K562 (cell line): ENCODE data around the gene SMIM3. TPM values are rescaled to one million over a fixed set of nuclear protein-coding genes. Genes with fewer than 3 reads are reported as not detected.

ENCODE experiments used
- ARNT ChIP-seq, 2 experiments: fragments of 450-650 bp; IDR thresholded peaks; 2 replicates each; pipeline ENCODE4 v1.6.1; 2016; ENCODE audit warnings: mild to moderate bottlenecking in 1 of 2
- BRF2 ChIP-seq: IDR thresholded peaks from 3 replicates; pipeline ENCODE4 v1.6.1; 2011; ENCODE audit warnings: borderline replicate concordance, mild to moderate bottlenecking; ENCODE audit not compliant: insufficient read length, insufficient read depth
- CCAR2 ChIP-seq: fragments of 200-400 bp; formaldehyde crosslinking; IDR thresholded peaks from 2 replicates; pipeline ENCODE4 v1.6.1; 2017; ENCODE audit warnings: mild to moderate bottlenecking, low read depth, low read length
- CREB1 ChIP-seq, 2 experiments: sonication (generic) in 1 of 2; formaldehyde crosslinking in 1 of 2; IDR thresholded peaks; 2 replicates each; pipeline versions ENCODE4 v1.6.1 to v1.8.0; 2012 to 2022; ENCODE audit warnings: inconsistent platforms in 1 of 2, mild to moderate bottlenecking in 1 of 2, missing genetic modification reagents in 1 of 2, moderate library complexity in 1 of 2
- E2F1 ChIP-seq: sonication (generic); formaldehyde crosslinking; IDR thresholded peaks from 2 replicates; pipeline ENCODE4 v1.8.1; 2023; ENCODE audit warnings: mild to moderate bottlenecking, missing genetic modification reagents, moderate library complexity
- E2F3 ChIP-seq: fragments of 250-450 bp; sonication (Bioruptor Pico); IDR thresholded peaks from 2 replicates; pipeline ENCODE4 v1.4.0; 2020; ENCODE audit warnings: mild to moderate bottlenecking
- HCFC1 ChIP-seq: IDR thresholded peaks from 2 replicates; pipeline ENCODE4 v1.6.1; 2012; ENCODE audit warnings: low read depth, low read length, improper control_type of control experiment
- HLTF ChIP-seq: fragments of 450-650 bp; IDR thresholded peaks from 2 replicates; pipeline ENCODE4 v1.6.1; 2016
- KDM4B ChIP-seq, 2 experiments: fragments of 450-650 bp in 1 of 2; sonication (generic) in 1 of 2; IDR thresholded peaks; 2 replicates each; pipeline ENCODE4 v1.6.1; 2016 to 2017; ENCODE audit warnings: borderline replicate concordance in 2 of 2, antibody characterized with exemption in 1 of 2, low read depth in 1 of 2, mild to moderate bottlenecking in 1 of 2
- MAX ChIP-seq: sonication (generic); formaldehyde crosslinking; IDR thresholded peaks from 2 replicates; pipeline ENCODE4 v1.9.0; 2022; ENCODE audit warnings: mild to moderate bottlenecking, missing genetic modification reagents
- MCM7 ChIP-seq, 2 experiments: fragments of 450-650 bp; IDR thresholded peaks; 2 replicates each; pipeline ENCODE4 v1.6.1; 2016 to 2018
- NFE2 ChIP-seq: IDR thresholded peaks from 2 replicates; pipeline ENCODE4 v1.6.1; 2014; ENCODE audit warnings: antibody characterized with exemption, low read depth
- PHB2 ChIP-seq: fragments of 450-650 bp; IDR thresholded peaks from 2 replicates; pipeline ENCODE4 v1.6.1; 2017; ENCODE audit warnings: low read depth
- SNIP1 ChIP-seq: fragments of 450-650 bp; IDR thresholded peaks from 2 replicates; pipeline ENCODE4 v1.7.1; 2017; ENCODE audit warnings: low read depth, mild to moderate bottlenecking
- THRB ChIP-seq: fragments of 450-650 bp; formaldehyde crosslinking; conservative IDR thresholded peaks from 2 replicates; pipeline ENCODE4 v1.4.0; 2022; ENCODE audit warnings: mild to moderate bottlenecking, missing genetic modification characterization
- ZBTB33 ChIP-seq: sonication (generic); formaldehyde crosslinking; IDR thresholded peaks from 2 replicates; pipeline ENCODE4 v1.8.1; 2023; ENCODE audit warnings: mild to moderate bottlenecking, missing genetic modification reagents
- ZNF23 ChIP-seq: fragments of 250-450 bp; sonication (Bioruptor Pico); IDR thresholded peaks from 2 replicates; pipeline ENCODE4 v1.4.0; 2020; ENCODE audit warnings: mild to moderate bottlenecking
- ZNF311 ChIP-seq: fragments of 250-450 bp; sonication (Bioruptor Pico); IDR thresholded peaks from 2 replicates; pipeline ENCODE4 v1.4.0; 2020; ENCODE audit warnings: mild to moderate bottlenecking, moderate library complexity
- ZNF436 ChIP-seq: fragments of 250-450, 450-650 bp; sonication (Bioruptor Pico); formaldehyde crosslinking; IDR thresholded peaks from 2 replicates; pipeline ENCODE4 v1.7.0; 2020; ENCODE audit warnings: mild to moderate bottlenecking
- ZNF512 ChIP-seq: IDR thresholded peaks from 2 replicates; pipeline ENCODE4 v1.6.1; 2016; ENCODE audit warnings: missing genetic modification characterization, missing compliant biosample characterization
- polyA plus RNA-seq, 8 experiments: library from polyadenylated mRNA; depleted of rRNA in 4 of 8; stranded (reverse) in 5 of 8; unstranded in 3 of 8; fragments of >200 nt; fragmentation: Nextera tagmentation in 2 of 8; fragmentation: Illumina TruSeq in 1 of 8; extraction: Ambion mirVana in 2 of 8; extraction: Trizol in 1 of 8; gene quantifications; 2 replicates each; pipeline versions ENCODE4 v1.2.1 to v1.2.3, GENCODE V29; 2011 to 2014; ENCODE audit warnings: inconsistent platforms in 1 of 8, missing spikeins in 1 of 8
- total RNA-seq, 7 experiments: library from RNA; depleted of rRNA in 6 of 7; stranded (reverse); fragments of >200 nt in 6 of 7; fragmentation: Illumina TruSeq in 2 of 7; extraction: Trizol in 2 of 7; gene quantifications; 2 replicates each; pipeline versions ENCODE4 v1.2.1 to v1.2.3, GENCODE V29; 2011 to 2021; ENCODE audit warnings: low replicate concordance in 1 of 7

SMIM3 gene
- total and polyA plus RNA-seq, 9 of the 15 experiments (the other 6 are each of a cell fraction or from before 2014, with no cell fraction given) = 4.1 to 27.7 (median 13.6) TPM

GRCh38 chr5:150758531-150759333 is 19.8 kb upstream of the SMIM3 start, which contains the start of gene DCTN4 (continued):
- no peak for TF ChIP-seq E2F1 (CRISPR knock-in tag)
- TF ChIP-seq ZNF512 (tag) = no peak
- TF ChIP-seq SNIP1 = no peak
- TF ChIP-seq CCAR2 = no peak
- no peak for TF ChIP-seq ZNF311 (CRISPR knock-in tag)
- peak; percentile 44; the same call in 1 of the 2 replicates for TF ChIP-seq NFE2
- no peak for TF ChIP-seq PHB2
- TF ChIP-seq E2F3 (CRISPR knock-in tag) = peak; percentile 81
- 0 out of 2 replicates have a peak, but pooled peaks have one; percentile 28 for TF ChIP-seq ZNF436
- peak in 1 of 2 experiments; percentile 57; a peak in 1 of 4 replicates for TF ChIP-seq KDM4B (IDR thresholded peaks at IDR 0.05; ENCODE audit: borderline replicate concordance in 2 of 2, low read depth in 1 of 2)
- peak in 1 of 2 experiments; percentile 50; a peak in 1 of 4 replicates for TF ChIP-seq ARNT (IDR thresholded peaks at IDR 0.05)
- peak; percentile 44; the same call in 1 of the 2 replicates for TF ChIP-seq THRB
- TF ChIP-seq BRF2 = no peak
- TF ChIP-seq HCFC1 = peak; percentile 58
- no peak for TF ChIP-seq MCM7 (IDR thresholded peaks at IDR 0.05)
- peak; percentile 95 for TF ChIP-seq CREB1 (IDR thresholded peaks at IDR 0.05)
- peak; percentile 95 for TF ChIP-seq CREB1 (CRISPR knock-in tag; IDR thresholded peaks at IDR 0.05)
- TF ChIP-seq ZNF23 (CRISPR knock-in tag) = no peak
- no peak for TF ChIP-seq HLTF
- TF ChIP-seq ZBTB33 (CRISPR knock-in tag) = peak; percentile 71
- TF ChIP-seq MAX = peak; percentile 88
